IPS-18a (cell line): Measurements from ENCODE around the gene TGFBR1.

Experiments used
- H3K27ac ChIP-seq: one replicate; pipeline ENCODE4 v1.5.1; 2013; ENCODE audit warnings: low read length
- H3K27me3 ChIP-seq: one replicate; pipeline ENCODE4 v1.6.1; 2013; ENCODE audit warnings: mild to moderate bottlenecking, low read length; ENCODE audit not compliant: control insufficient read depth, insufficient read depth
- H3K36me3 ChIP-seq: one replicate; pipeline ENCODE4 v1.6.1; 2013; ENCODE audit warnings: low read depth, low read length; ENCODE audit not compliant: control insufficient read depth
- H3K4me1 ChIP-seq: one replicate; pipeline ENCODE4 v1.6.1; 2013; ENCODE audit warnings: low read depth, low read length; ENCODE audit not compliant: control insufficient read depth
- H3K4me3 ChIP-seq: one replicate; pipeline ENCODE4 v1.5.1; 2013; ENCODE audit warnings: low read length
- H3K9ac ChIP-seq: one replicate; pipeline ENCODE4 v1.6.1; 2013; ENCODE audit warnings: mild to moderate bottlenecking, low read length, moderate library complexity
- H3K9me3 ChIP-seq: one replicate; pipeline ENCODE4 v1.6.1; 2013; ENCODE audit warnings: low read depth, low read length; ENCODE audit not compliant: control insufficient read depth

Gene TGFBR1

GRCh38 chr9:99127356-99128132, 22.6 kb downstream of the TGFBR1 start:
- H3K4me1 ChIP-seq = peaks cover 8% of the 10 kb centered on the region
- no peak overlapping the region for H3K4me3 ChIP-seq
- H3K36me3 ChIP-seq = no peaks in the 10 kb centered on the region

DNA sequence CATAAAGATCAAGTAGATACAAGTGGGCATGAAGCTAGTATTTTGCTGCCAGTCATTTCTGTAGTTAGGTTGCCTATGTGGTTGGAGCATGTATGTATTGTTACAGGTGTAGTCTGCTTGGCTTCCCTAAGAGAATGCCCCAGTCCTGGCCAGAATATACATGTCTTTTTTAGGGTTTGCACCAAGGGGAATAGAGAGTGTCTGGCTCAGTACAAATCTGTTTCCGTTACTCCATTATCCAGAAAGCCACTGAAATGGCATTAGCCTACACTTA, 23.2 kb downstream of the TGFBR1 start:
- Histone ChIP-seq H3K36me3 (no peaks in the 10 kb centered on the region), H3K27ac (no peak overlapping the region), H3K4me3 (no peak overlapping the region), H3K9ac (no peak overlapping the region), H3K4me1 (peaks cover 8% of the 10 kb centered on the region), H3K27me3 (no peaks in the 10 kb centered on the region), H3K9me3 (no peaks in the 10 kb centered on the region)

More at GRCh38 chr9:99127356-99128132, 22.6 kb downstream of the TGFBR1 start:
- Histone ChIP-seq H3K27me3 (no peaks in the 10 kb centered on the region), H3K27ac (no peak overlapping the region), H3K9ac (no peak overlapping the region), H3K9me3 (no peaks in the 10 kb centered on the region)

GRCh38 chr9:99129091-99129490, 24.2 kb downstream of the TGFBR1 start:
- no peak overlapping the region for H3K9ac ChIP-seq
- no peaks in the 10 kb centered on the region for H3K27me3 ChIP-seq
- no peaks in the 10 kb centered on the region for H3K36me3 ChIP-seq
- H3K27ac ChIP-seq = no peak overlapping the region
- H3K9me3 ChIP-seq = no peaks in the 10 kb centered on the region
- H3K4me3 ChIP-seq = no peak overlapping the region
- H3K4me1 ChIP-seq = peaks cover 8% of the 10 kb centered on the region

- Histone ChIP-seq H3K36me3 (no peaks in the 10 kb centered on the region), H3K4me1 (peaks cover 8% of the 10 kb centered on the region), H3K27me3 (no peaks in the 10 kb centered on the region), H3K9ac (no peak overlapping the region), H3K9me3 (no peaks in the 10 kb centered on the region), H3K27ac (no peak overlapping the region), H3K4me3 (no peak overlapping the region)
Observed at GRCh38 chr9:99130069-99130468, 25.2 kb downstream of the TGFBR1 start.

DNA sequence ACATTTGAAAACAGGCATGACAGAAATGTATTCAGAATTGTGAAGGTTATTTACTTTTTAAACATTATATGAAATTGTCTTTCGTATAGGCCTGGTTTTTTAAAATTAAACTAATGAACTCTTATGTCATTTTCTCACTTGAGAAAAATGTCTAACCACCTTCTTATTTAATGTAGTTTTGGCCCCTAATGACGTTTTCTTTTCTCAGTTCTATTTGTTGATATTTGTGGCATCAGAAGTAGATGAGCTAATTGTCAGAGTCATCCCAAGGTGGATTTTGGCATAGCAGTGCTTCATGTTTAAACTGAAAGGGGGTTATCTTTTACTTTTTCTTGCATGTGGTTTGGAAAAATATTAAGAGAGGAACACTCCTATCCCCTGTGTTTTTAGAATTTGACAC, 28.2 kb downstream of the TGFBR1 start:
- no peaks in the 10 kb centered on the region for H3K9me3 ChIP-seq
- H3K4me1 ChIP-seq = peaks cover 8% of the 10 kb centered on the region
- H3K27ac ChIP-seq = no peak overlapping the region
- H3K4me3 ChIP-seq = no peak overlapping the region
- no peaks in the 10 kb centered on the region for H3K36me3 ChIP-seq
- no peaks in the 10 kb centered on the region for H3K27me3 ChIP-seq
- H3K9ac ChIP-seq = no peak overlapping the region

DNA sequence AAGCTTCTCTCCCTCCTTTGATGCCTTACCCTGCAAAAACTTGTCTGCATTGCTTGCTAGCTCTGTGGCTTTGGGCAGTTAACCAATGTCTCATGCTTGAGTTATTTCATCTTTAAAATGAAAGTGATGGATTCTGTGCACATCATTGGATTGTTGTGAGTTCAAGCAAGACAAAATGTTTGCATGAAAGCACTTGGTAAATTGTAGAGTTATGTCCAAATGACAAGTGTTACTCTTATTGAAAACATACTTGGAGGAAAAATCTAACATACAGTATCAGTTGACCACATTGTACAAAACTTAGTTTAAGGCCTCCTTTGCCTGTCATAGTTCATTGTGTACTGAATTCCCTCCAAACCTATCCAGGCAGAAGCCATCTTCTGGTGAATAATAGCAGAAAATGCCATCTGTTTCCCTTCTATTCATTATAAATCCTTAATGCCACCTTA, 30.0 kb downstream of the TGFBR1 start:
- Histone ChIP-seq H3K9me3 (no peaks in the 10 kb centered on the region), H3K4me3 (no peak overlapping the region), H3K9ac (no peak overlapping the region), H3K27ac (no peak overlapping the region), H3K36me3 (no peaks in the 10 kb centered on the region), H3K27me3 (no peaks in the 10 kb centered on the region), H3K4me1 (peaks cover 7% of the 10 kb centered on the region)

DNA sequence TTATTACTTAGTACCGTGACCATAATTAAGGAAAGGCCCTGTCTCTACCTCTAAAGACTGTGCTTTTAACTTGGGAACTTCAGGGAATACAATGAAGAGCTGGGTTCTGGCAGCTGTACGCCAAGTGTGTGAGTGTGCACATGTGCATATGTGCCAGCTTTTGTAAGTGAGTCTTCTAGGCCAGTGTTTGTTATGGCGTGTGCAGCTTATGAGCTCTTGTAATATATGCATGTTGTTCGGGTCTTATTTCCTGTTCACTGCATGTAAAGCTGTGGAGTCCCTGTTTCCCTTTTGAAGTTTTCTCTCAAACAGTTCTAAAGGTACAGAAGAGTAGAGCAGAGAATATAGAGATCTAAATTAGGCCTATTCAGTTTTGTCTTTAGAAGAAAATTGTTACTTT, 30.5 kb downstream of the TGFBR1 start:
- Histone ChIP-seq H3K36me3 (no peaks in the 10 kb centered on the region), H3K27me3 (no peaks in the 10 kb centered on the region), H3K9ac (no peak overlapping the region), H3K4me3 (no peak overlapping the region), H3K9me3 (no peaks in the 10 kb centered on the region), H3K27ac (no peak overlapping the region), H3K4me1 (peaks cover 3% of the 10 kb centered on the region)

GRCh38 chr9:99137225-99137624, 32.3 kb downstream of the TGFBR1 start:
- Histone ChIP-seq H3K36me3 (peaks cover 7% of the 10 kb centered on the region), H3K4me1 (peaks cover 4% of the 10 kb centered on the region), H3K27ac (no peak overlapping the region), H3K9me3 (no peaks in the 10 kb centered on the region), H3K9ac (no peak overlapping the region), H3K4me3 (no peak overlapping the region), H3K27me3 (no peaks in the 10 kb centered on the region)

GRCh38 chr9:99137891-99138290, 33.0 kb downstream of the TGFBR1 start:
- Histone ChIP-seq H3K4me1 (peaks cover 4% of the 10 kb centered on the region), H3K9ac (no peak overlapping the region), H3K36me3 (peaks cover 13% of the 10 kb centered on the region)

DNA sequence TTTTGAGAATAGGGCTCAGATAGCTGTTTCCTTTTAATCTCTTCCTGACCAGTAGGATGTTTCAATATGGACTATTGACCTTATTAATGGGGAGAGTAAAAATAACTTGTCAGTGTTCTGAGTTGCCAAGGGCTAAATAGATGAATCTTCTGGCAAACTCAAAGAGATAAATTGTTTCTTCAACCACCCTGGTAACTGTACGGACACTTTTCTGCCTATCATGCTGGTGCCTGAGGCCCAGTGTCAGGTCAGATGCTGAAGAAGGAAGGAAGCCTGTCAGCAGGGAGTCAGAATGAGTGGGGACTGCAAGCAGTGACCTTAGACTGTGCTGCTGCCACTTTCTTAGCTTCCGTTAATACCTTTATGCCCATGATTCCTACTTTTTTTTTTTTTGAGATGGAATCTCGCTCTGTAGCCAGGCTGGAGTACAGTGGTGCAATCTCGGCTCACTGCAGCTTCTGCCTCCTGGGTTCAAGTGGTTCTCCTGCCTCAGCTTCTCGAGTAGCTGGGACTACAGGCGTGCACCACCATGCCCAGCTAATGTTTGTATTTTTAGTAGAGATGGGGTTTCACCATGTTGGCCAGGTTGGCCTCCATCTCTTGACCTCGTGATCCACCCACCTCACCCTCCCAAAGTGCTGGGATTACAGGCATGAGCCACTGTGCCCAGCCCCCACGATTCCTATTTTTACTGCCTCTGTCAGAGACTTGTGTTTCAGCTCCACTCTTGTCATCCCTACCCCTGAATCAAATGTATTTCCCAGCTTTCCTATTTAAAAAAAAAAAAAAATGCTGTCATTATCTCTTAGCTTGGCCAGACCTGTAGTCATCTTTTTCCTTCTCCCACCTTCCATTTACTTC, 33.7 kb downstream of the TGFBR1 start:
- Histone ChIP-seq H3K4me3 (no peak overlapping the region), H3K9me3 (no peaks in the 10 kb centered on the region), H3K27ac (no peak overlapping the region), H3K27me3 (no peaks in the 10 kb centered on the region), H3K9ac (no peak overlapping the region), H3K36me3 (peaks cover 18% of the 10 kb centered on the region), H3K4me1 (peaks cover 4% of the 10 kb centered on the region)

More at GRCh38 chr9:99137891-99138290, 33.0 kb downstream of the TGFBR1 start:
- Histone ChIP-seq H3K27me3 (no peaks in the 10 kb centered on the region), H3K27ac (no peak overlapping the region), H3K4me3 (no peak overlapping the region), H3K9me3 (no peaks in the 10 kb centered on the region)

DNA sequence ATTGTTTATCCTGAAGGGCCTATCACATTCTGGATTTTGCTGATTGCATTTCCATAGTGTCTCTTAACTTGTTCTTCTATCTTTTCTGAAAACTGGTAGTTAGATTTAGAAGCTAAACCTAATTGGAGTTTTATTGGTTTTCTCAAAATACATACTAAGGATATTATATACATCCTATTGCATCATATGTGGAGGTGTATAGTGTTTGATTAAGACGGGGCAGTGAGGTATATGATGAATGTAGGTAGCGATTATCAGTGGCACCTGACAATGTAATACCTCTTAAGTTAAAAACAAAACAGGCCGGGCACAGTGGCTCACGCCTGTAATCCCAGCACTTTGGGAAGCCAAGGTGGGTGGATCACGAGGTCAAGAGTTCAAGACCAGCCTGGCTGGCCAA, 35.0 kb downstream of the TGFBR1 start:
- H3K27me3 ChIP-seq = no peaks in the 10 kb centered on the region
- H3K36me3 ChIP-seq = peaks cover 28% of the 10 kb centered on the region
- peaks cover 4% of the 10 kb centered on the region for H3K4me1 ChIP-seq
- H3K27ac ChIP-seq = no peak overlapping the region
- H3K9ac ChIP-seq = no peak overlapping the region
- no peak overlapping the region for H3K4me3 ChIP-seq
- H3K9me3 ChIP-seq = no peaks in the 10 kb centered on the region
